MM.1S (cell line): ENCODE measurements around the gene FARS2.

ENCODE experiments used
- DNase-seq: peaks from one replicate; pipeline ENCODE4 v3.0.0-alpha.2; 2015
- H2AFZ ChIP-seq: fragments of 300-600 bp; sonication (generic); 2 replicates; pipeline ENCODE4 v1.6.0; 2016; ENCODE audit warnings: antibody characterized with exemption, low read length
- H3F3A ChIP-seq: fragments of 300-600 bp; sonication (generic); 2 replicates; pipeline ENCODE4 v1.6.1; 2016; ENCODE audit warnings: mild to moderate bottlenecking, antibody characterized with exemption, low read length, moderate library complexity, mixed read lengths; ENCODE audit not compliant: insufficient read depth
- H3K27ac ChIP-seq: fragments of 300-600 bp; sonication (generic); 2 replicates; pipeline ENCODE4 v1.5.1; 2016; ENCODE audit warnings: mild to moderate bottlenecking, low read length
- H3K27me3 ChIP-seq: fragments of 300-600 bp; sonication (generic); replicated peaks from 2 replicates; pipeline ENCODE4 v1.6.0; 2016; ENCODE audit warnings: low read length; ENCODE audit not compliant: insufficient read depth
- H3K36me3 ChIP-seq: fragments of 300-600 bp; sonication (generic); replicated peaks from 2 replicates; pipeline ENCODE4 v1.6.1; 2016; ENCODE audit warnings: mild to moderate bottlenecking, low read length, mixed read lengths; ENCODE audit not compliant: insufficient read depth
- H3K4me1 ChIP-seq: fragments of 300-600 bp; sonication (generic); 2 replicates; pipeline ENCODE4 v1.6.1; 2016; ENCODE audit warnings: low read length, mixed read lengths
- H3K4me2 ChIP-seq: fragments of 300-600 bp; sonication (generic); 2 replicates; pipeline ENCODE4 v1.6.0; 2016; ENCODE audit warnings: low read depth, low read length
- H3K4me3 ChIP-seq: fragments of 300-600 bp; sonication (generic); 2 replicates; pipeline ENCODE4 v1.5.1; 2016; ENCODE audit warnings: low read length, mixed read lengths
- H3K79me2 ChIP-seq: fragments of 300-600 bp; sonication (generic); 2 replicates; pipeline ENCODE4 v1.6.1; 2016; ENCODE audit warnings: mixed run types, low read length, mixed read lengths
- H3K9ac ChIP-seq: fragments of 300-600 bp; sonication (generic); 2 replicates; pipeline ENCODE4 v1.6.1; 2016; ENCODE audit warnings: low read length, mixed read lengths
- H3K9me2 ChIP-seq: fragments of 300-600 bp; sonication (generic); replicated peaks from 2 replicates; pipeline ENCODE4 v1.6.1; 2016; ENCODE audit warnings: mild to moderate bottlenecking, low read length, mixed read lengths; ENCODE audit not compliant: insufficient read depth
- H3K9me3 ChIP-seq: fragments of 300-600 bp; sonication (generic); replicated peaks from 2 replicates; pipeline ENCODE4 v1.6.1; 2016; ENCODE audit warnings: mild to moderate bottlenecking, low read length, mixed read lengths; ENCODE audit not compliant: insufficient read depth
- H4K20me1 ChIP-seq: fragments of 300-600 bp; sonication (generic); 2 replicates; pipeline ENCODE4 v1.6.1; 2016; ENCODE audit warnings: mild to moderate bottlenecking, low read length, moderate library complexity, mixed read lengths; ENCODE audit not compliant: insufficient read depth
- CTCF ChIP-seq: fragments of 300-600 bp; sonication (generic); IDR thresholded peaks from 2 replicates; pipeline ENCODE4 v1.5.1; 2016; ENCODE audit warnings: antibody characterized with exemption, low read length, mixed read lengths
- EZH2 ChIP-seq: fragments of 300-600 bp; sonication (generic); optimal IDR thresholded peaks from 2 replicates; pipeline ENCODE3; 2017; ENCODE audit warnings: low read depth, mild to moderate bottlenecking, antibody characterized with exemption, low read length, mixed read lengths
- EZH2phosphoT487 ChIP-seq: fragments of 300-600 bp; sonication (generic); IDR thresholded peaks from 2 replicates; pipeline ENCODE4 v1.6.1; 2018; ENCODE audit warnings: antibody characterized with exemption, low read length

FARS2 gene

GRCh38 chr6:5540370-5540769 is 279.1 kb downstream of the FARS2 start:
- Histone ChIP-seq H3K4me1 (no peaks in the 10 kb centered on the region), H3K27me3 (no peaks in the 10 kb centered on the region), H3K9ac (no peak overlapping the region), H3K9me2 (no peaks in the 10 kb centered on the region), H3K4me3 (no peak overlapping the region), H2AFZ (no peak overlapping the region), H4K20me1 (no peaks in the 10 kb centered on the region), H3K36me3 (no peaks in the 10 kb centered on the region), H3F3A (no peaks in the 10 kb centered on the region), H3K4me2 (no peak overlapping the region), H3K9me3 (no peaks in the 10 kb centered on the region), H3K27ac (no peak overlapping the region), H3K79me2 (no peaks in the 10 kb centered on the region)
- TF ChIP-seq EZH2phosphoT487 (no peak), EZH2 (no peak), CTCF (no peak)
- no peak for DNase-seq

DNA sequence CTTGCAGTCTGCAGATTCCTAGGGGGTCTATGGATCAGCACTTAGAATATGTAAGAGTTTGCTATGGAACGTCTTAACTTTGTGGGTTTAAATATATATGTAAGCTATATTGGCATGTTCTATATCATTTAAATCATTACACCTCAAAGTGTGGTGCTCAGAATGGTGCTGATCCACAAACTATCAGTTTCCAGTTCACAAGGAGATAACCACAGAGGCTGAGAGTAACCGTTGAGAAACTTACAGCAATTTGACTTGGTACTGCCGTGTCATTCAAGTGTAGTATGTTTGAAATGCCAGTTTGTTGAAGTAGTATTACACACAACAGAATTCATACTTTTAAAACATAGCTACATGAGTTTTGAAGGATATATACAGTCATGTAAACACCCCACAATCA is 279.7 kb downstream of the FARS2 start:
- H2AFZ ChIP-seq = no peak overlapping the region
- no peaks in the 10 kb centered on the region for H3K79me2 ChIP-seq
- TF ChIP-seq EZH2 (no peak), CTCF (no peak), EZH2phosphoT487 (no peak)
- no peak overlapping the region for H3K9ac ChIP-seq
- H3K9me2 ChIP-seq = no peaks in the 10 kb centered on the region
- no peaks in the 10 kb centered on the region for H3F3A ChIP-seq
- no peaks in the 10 kb centered on the region for H3K27me3 ChIP-seq
- no peaks in the 10 kb centered on the region for H4K20me1 ChIP-seq
- H3K4me2 ChIP-seq = no peak overlapping the region
- no peak for DNase-seq
- no peaks in the 10 kb centered on the region for H3K4me1 ChIP-seq
- no peaks in the 10 kb centered on the region for H3K9me3 ChIP-seq
- no peaks in the 10 kb centered on the region for H3K36me3 ChIP-seq
- no peak overlapping the region for H3K4me3 ChIP-seq
- no peak overlapping the region for H3K27ac ChIP-seq

- no peak for DNase-seq
- no peaks in the 10 kb centered on the region for H3K9me2 ChIP-seq
- H3K9me3 ChIP-seq = no peaks in the 10 kb centered on the region
- H3K9ac ChIP-seq = no peak overlapping the region
- H3K79me2 ChIP-seq = no peaks in the 10 kb centered on the region
- H3K4me1 ChIP-seq = no peaks in the 10 kb centered on the region
- H3K4me2 ChIP-seq = no peak overlapping the region
- H3F3A ChIP-seq = no peaks in the 10 kb centered on the region
- H3K27ac ChIP-seq = no peak overlapping the region
- H3K27me3 ChIP-seq = no peaks in the 10 kb centered on the region
- H4K20me1 ChIP-seq = no peaks in the 10 kb centered on the region
- no peaks in the 10 kb centered on the region for H3K36me3 ChIP-seq
- no peak overlapping the region for H2AFZ ChIP-seq
- no peak for TF ChIP-seq CTCF
- TF ChIP-seq EZH2phosphoT487 = no peak
- no peak for TF ChIP-seq EZH2
- H3K4me3 ChIP-seq = no peak overlapping the region
These were observed 280.6 kb downstream of the FARS2 start for GRCh38 chr6:5541751-5542432.
